GM20000 (cell line): ENCODE measurements around the gene FAM43B.

ENCODE experiments used
- DNase-seq: peaks from one replicate; pipeline ENCODE4 v3.0.0; 2012; ENCODE audit warnings: low spot score
- CTCF ChIP-seq: IDR thresholded peaks from 2 replicates; pipeline ENCODE4 v1.5.1; 2012; ENCODE audit warnings: mild to moderate bottlenecking, control low read depth; ENCODE audit errors: extremely low read depth, missing control alignments

The FAM43B gene

GRCh38 chr1:20587661-20588053 lies 35.3 kb downstream of the FAM43B start:
- no peak for TF ChIP-seq CTCF
- DNase-seq = no peak

- no peak for TF ChIP-seq CTCF
- DNase-seq = no peak
Measured at GRCh38 chr1:20588634-20589225, 36.4 kb downstream of the FAM43B start, which contains the start of gene CDA. Gene CDA (plus strand): TSS chr1:20589097. CDS start chr1:20589130, 33 bp downstream.

- DNase-seq = no peak
- no peak for TF ChIP-seq CTCF
Measured at GRCh38 chr1:20589331-20590278, 37.2 kb downstream of the FAM43B start.

GRCh38 chr1:20590306-20590777 lies 38.0 kb downstream of the FAM43B start:
- DNase-seq = no peak
- TF ChIP-seq CTCF = no peak

- TF ChIP-seq CTCF = no peak
- DNase-seq = no peak
Measured at GRCh38 chr1:20593756-20594155, 41.4 kb downstream of the FAM43B start.

- no peak for TF ChIP-seq CTCF
Measured at GRCh38 chr1:20594746-20595145, 42.4 kb downstream of the FAM43B start.

GRCh38 chr1:20596106-20596505 lies 43.7 kb downstream of the FAM43B start:
- DNase-seq = no peak
- TF ChIP-seq CTCF = no peak

More at GRCh38 chr1:20594746-20595145, 42.4 kb downstream of the FAM43B start:
- no peak for DNase-seq
